Esophagus squamous epithelium (tissue), 4 donors: ENCODE data around the gene EMC8.

Source experiments
- POLR2A ChIP-seq, 4 donors: fragments of 450-650 bp; IDR thresholded peaks; one replicate each; pipeline ENCODE4 v1.6.1; 2017; ENCODE audit warnings: antibody characterized with exemption in 4 of 4, mild to moderate bottlenecking in 4 of 4, moderate library complexity in 3 of 4
- TF ChIP-seq, protein P1 (sequence below), 6 experiments: fragments of 450-650 bp in 4 of 6; fragments of 200-600 bp in 2 of 6; sonication (generic) in 2 of 6; IDR thresholded peaks; one replicate each; pipeline ENCODE4 v1.5.1; 2016 to 2019; ENCODE audit warnings: antibody characterized with exemption in 6 of 6, mild to moderate bottlenecking in 4 of 6, moderate library complexity in 4 of 6

DNA sequence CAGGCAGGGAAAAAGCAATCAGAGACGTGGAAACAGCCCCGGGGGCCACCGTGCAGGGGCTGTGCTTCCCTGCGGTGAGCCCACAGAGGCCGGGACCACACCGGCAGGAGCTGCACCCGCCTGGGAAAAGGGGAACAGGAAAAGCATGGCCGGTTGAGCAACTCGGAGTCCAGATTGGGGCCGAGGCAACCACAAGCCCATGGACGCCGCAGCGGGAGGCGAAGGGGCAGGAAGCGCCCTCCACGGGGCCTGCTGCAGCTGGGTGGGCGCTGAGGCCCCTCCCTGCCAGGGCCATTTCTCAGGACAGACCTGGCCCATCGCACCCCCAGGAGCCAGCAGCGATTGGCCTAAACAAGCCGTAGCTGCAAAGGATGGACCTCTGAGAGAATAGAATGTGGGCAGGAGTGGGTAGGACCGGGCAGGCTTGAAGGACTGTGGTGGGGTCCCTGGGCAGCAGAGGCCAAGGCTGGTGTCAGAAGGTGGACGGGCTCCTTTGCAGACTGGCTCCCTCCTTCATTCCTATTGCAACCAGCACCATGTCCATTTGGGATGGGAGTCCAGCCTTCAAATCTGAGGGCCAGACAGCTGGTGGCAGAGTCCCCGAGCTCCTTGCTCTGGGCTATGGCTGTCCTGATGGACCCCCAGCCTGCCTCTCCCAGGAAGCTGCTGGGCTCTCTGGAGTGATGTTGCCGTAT, 30.6 kb upstream of the EMC8 start:
- TF ChIP-seq, protein P1, sequence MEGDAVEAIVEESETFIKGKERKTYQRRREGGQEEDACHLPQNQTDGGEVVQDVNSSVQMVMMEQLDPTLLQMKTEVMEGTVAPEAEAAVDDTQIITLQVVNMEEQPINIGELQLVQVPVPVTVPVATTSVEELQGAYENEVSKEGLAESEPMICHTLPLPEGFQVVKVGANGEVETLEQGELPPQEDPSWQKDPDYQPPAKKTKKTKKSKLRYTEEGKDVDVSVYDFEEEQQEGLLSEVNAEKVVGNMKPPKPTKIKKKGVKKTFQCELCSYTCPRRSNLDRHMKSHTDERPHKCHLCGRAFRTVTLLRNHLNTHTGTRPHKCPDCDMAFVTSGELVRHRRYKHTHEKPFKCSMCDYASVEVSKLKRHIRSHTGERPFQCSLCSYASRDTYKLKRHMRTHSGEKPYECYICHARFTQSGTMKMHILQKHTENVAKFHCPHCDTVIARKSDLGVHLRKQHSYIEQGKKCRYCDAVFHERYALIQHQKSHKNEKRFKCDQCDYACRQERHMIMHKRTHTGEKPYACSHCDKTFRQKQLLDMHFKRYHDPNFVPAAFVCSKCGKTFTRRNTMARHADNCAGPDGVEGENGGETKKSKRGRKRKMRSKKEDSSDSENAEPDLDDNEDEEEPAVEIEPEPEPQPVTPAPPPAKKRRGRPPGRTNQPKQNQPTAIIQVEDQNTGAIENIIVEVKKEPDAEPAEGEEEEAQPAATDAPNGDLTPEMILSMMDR (IDR thresholded peaks at IDR 0.05) = no peak
- no peak for TF ChIP-seq POLR2A (IDR thresholded peaks at IDR 0.05)
